ENCODE results near the gene NAT9. TPM values are rescaled to one million over a fixed set of nuclear protein-coding genes. Genes with fewer than 3 reads are reported as not detected.

NAT9 gene
- total RNA-seq, 1 donor = 20.2 TPM

DNA sequence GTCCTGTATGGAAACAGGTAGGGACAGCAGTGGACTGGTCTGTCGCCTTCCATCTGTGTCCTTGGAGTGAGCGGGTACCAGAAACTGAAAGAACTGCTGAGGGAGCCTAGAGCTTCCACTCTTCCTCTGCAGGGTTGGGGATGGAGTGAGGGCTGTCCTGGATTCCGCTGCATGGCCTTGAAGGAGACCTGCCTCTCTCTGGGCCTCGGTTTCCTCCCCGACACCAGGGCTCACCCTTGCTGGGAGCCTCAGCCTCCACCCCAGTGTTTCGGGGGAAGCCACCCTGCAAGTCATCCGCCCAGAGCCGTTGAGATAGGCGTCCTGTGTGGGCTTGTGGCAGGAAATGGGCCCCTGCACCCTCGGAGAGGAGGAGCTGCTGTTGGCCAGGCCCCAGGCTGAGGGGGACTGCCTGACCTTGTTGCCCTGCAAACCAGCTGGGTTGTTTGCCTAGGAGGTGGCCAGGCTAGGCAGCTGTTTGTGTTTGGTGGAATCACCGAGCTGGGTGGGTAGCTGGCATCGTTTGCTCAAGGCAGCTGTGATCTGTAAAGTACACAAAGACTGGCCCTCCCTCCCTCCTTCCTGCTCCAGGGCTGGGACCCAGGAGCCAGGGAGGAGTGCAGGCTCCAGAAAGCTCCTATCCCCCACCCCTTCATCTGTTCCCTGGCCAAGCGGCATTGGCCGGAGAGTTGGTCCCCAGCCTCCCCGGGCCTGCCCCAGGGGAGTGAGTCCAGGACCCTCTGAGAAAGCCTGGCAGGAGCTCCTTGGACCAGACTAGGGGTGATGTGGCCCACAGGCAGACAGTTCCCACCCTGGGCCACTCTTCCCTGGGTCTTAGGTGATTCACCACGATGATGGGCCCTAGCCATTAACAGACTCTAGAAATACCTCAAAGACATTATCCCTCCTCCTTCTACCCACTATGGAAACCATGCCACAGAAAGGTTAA lies 37.8 kb downstream of the NAT9 start:
- TF ChIP-seq, protein P1, sequence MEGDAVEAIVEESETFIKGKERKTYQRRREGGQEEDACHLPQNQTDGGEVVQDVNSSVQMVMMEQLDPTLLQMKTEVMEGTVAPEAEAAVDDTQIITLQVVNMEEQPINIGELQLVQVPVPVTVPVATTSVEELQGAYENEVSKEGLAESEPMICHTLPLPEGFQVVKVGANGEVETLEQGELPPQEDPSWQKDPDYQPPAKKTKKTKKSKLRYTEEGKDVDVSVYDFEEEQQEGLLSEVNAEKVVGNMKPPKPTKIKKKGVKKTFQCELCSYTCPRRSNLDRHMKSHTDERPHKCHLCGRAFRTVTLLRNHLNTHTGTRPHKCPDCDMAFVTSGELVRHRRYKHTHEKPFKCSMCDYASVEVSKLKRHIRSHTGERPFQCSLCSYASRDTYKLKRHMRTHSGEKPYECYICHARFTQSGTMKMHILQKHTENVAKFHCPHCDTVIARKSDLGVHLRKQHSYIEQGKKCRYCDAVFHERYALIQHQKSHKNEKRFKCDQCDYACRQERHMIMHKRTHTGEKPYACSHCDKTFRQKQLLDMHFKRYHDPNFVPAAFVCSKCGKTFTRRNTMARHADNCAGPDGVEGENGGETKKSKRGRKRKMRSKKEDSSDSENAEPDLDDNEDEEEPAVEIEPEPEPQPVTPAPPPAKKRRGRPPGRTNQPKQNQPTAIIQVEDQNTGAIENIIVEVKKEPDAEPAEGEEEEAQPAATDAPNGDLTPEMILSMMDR (IDR thresholded peaks at IDR 0.05; ENCODE audit: insufficient read depth, low read length) = no peak
- H3K4me3 ChIP-seq (ENCODE audit: low read depth, low read length) = no peak overlapping the region
- DNase-seq (ENCODE audit: low read depth) = no peak

DNA sequence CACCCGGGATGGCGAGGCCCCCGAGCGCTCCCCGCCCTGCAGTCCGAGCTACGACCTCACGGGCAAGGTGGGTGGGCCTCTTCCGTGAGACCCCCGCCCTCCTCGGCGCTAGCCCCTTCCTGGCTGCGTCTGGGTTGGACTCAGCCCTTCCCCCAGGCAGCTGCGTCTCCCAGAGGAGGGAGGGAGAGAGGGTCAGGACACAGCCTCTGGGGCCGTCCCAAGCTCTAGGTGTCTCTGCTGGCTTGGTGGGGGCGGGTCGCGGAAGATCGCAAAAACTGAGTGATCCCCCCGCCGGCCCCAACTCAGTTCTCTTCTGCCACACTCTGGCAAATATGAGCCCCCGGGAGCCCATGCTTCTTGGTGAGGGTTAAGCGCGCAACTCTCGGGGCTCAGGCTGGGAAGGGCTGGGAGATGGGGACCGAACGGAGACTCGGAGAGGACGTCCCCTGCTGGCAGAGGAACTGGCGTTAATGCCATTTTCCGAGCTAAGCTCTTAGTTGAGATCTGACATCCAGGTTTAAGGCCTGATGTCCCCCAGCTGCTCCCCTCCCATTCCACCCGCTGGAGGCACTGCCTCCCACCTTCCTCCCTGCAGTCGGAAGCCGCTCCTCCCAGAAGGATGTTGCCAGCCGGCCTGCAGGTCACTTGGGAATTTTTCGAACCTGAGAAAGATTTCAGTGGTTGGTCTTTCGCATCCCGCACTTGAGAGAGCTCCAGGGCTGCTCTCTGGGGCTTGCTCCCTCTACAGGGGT lies 38.7 kb downstream of the NAT9 start:
- DNase-seq (ENCODE audit: low read depth) = no peak
- TF ChIP-seq, protein P1 (IDR thresholded peaks at IDR 0.05; ENCODE audit: insufficient read depth, low read length) = peak; percentile 28
- H3K4me3 ChIP-seq (ENCODE audit: low read depth, low read length) = no peak overlapping the region

DNA sequence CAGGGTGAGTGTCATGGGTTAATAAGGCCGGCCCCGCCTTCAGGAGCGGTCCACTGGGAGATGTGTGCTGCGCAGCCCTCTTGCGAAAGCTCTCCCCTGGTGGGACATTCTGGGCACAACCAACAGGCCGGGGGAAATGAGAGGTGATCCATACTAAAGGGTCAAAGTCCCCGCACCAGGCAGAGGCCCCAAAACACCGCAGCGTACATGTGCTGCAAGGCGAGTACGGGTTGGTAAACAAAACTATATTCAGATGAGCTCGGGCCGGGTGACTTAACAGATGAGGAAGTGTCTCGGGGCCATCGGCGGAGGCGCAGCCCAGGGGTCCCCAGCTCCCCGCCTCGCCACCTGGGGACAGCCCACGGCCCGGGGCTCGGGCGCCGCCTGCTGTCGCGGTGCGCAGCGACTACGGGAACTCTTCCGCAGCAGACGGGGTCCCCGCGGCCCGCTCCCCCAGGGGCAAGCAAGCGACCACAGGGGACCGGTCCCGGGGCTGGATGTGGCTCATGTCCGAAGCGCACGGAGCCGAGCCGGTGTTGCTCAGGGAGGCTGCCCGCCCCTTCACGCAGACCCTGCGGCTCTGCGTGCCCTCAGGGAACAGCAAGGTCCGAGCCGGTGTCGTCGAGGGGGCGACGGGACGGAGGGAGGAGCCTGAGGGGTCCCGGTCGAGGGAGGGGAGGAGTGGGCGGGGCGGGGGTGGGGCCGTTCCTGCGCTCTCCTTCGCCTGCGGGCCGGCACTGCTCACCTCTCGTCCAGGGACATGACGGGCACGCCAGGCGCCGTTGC lies 39.4 kb downstream of the NAT9 start, which contains the start of gene RAB37:
Gene RAB37 (plus strand): TSS at position 744 of the 786 bp plus-strand sequence. CDS start 17 bp downstream, at position 761.
- H3K4me3 ChIP-seq (ENCODE audit: low read depth, low read length) = no peak within 1 kb of the TSS
- DNase-seq (ENCODE audit: low read depth) = no peak
- TF ChIP-seq, protein P1 (IDR thresholded peaks at IDR 0.05; ENCODE audit: insufficient read depth, low read length) = peak; percentile 18

DNA sequence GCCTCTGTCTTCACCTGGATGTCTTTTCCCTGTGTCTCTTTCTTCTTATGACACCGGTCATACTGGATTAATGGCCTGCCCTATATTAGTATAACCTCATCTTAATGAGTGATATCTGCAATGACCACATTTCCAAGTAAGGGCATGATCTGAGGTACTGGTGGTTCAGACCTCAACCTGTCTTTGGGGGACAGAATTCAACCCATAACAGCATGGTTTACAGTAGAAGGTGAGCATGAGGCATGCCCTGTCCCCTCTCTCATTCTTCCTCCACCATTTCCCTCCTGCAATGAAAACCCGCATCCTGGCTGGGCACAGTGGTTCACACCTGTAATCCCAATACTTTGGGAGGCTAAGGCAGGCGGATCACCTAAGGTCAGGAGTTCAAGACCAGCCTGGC lies 41.9 kb downstream of the NAT9 start:
- no peak overlapping the region for H3K4me3 ChIP-seq (ENCODE audit: low read depth, low read length)
- no peak for DNase-seq (ENCODE audit: low read depth)
- TF ChIP-seq, protein P1 (IDR thresholded peaks at IDR 0.05; ENCODE audit: insufficient read depth, low read length) = no peak

DNA sequence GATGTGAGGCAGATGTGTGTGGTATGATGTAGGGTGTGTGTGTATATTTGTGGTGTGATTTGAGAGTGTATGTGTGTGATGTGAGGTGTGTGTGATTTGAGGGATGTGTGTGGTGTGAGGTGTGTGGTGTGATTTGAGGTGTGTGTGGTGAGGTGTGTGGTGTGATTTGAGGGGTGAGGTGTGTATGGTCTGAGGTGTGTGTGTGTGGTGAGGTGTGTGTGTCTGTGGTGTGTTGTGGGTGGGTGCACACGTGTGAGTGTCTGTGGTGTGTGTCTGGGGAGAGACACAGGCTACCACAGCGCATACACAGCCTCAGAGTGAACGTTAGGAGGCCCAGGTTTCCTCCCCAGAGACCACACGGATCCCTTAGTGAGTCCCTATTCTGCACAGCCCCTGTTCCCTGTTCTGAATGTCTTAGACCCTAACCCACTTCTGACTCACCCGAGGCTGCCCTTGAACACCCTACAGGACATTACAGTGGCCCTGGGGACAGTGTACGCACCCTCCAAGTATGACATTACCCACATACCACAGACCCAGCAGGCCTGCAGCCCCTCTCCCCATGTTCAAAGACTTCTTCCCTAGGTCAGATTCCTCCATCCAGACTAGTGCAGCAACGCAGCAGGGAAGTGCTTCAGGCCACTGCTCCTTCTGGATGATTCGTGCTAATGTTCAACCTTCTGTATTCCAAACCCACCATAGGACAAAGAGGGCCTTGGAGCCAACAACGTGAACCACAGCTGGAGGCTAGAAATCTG lies 42.6 kb downstream of the NAT9 start:
- DNase-seq (ENCODE audit: low read depth) = no peak
- TF ChIP-seq, protein P1 (IDR thresholded peaks at IDR 0.05; ENCODE audit: insufficient read depth, low read length) = no peak
- no peak overlapping the region for H3K4me3 ChIP-seq (ENCODE audit: low read depth, low read length)
